ENCODE data around the gene DTYMK.
"Not testable (repeated sequence)": the region's sequence is repeated elsewhere in the genome, so short reads cannot be mapped to it uniquely, and the experiment has no call there.

The DTYMK gene

DNA sequence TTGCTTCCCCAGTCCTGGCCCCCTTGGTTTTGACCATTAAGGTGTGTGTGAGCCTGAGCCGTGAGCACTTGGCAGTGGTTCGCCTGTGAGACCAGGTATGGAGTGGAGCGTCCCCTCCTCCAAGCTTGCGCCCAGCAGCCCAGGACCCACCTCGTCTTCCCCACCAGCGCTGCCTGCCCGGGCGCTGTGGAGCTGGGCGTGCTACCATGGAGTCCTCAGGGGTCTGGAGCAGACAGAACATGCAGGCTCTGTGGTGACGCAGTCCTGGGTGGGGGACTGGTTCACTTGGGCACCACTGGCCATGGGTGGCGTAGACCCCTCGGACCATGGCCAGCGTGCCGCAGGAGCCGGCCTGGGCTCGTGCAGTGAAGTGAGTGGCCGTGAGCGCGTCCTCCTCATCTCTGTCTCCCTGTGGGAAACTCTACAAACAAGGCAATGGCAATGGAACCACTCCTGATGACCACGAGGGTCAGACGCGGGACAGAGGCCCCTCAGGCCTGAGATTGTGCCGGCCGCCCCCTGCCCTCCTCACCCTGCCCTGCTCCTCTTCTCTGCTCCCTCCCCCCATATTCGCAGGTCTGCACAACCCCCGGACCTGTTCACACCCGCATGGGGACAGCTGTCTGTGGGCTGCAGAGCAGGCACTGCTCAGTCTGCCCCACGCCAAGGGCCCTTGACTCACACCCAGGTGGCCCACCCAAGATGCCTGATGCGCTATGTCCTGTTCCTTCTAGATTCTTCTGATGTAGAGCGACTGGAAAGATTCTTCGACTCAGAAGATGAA, 15.0 kb downstream of the DTYMK start:
- DNase-seq, result no peak

DNA sequence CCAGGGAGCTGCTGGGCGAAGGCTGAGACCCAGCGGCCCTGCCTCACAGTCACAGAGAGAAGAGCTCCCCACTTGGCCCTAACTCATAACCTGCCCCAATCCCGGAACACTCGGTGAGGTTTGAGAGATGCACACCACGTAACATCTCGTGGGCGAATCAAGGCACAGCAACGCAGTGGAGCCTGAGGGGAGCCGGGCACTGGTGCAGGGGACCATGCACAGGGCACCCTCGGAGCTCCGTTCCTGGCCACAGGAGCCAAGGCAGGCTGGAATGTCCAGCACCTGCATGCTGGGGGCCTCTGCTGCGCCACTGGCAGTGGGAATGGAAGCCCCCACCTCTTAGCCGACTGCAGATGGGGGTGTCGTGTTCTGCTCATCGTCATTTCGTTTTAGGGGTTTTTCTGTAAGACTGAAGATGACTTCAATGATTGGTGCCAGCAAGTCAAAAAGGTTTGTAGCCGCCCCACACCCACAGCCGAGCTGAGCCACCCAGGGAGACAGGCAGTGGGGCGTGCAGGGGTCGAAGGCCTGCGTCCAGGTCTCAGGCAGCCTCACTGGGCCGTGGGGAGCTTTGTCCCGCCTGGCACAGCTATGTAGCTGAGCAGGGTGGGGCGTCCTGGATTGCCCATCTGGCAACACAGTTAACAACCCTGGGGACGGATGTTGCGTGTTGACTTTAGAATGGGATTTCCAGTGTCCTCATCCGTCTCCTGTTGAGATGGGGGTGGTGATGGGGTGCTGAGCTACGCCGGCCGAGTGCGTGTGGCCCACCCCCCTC, 16.1 kb downstream of the DTYMK start:
- no peak for DNase-seq

DNA sequence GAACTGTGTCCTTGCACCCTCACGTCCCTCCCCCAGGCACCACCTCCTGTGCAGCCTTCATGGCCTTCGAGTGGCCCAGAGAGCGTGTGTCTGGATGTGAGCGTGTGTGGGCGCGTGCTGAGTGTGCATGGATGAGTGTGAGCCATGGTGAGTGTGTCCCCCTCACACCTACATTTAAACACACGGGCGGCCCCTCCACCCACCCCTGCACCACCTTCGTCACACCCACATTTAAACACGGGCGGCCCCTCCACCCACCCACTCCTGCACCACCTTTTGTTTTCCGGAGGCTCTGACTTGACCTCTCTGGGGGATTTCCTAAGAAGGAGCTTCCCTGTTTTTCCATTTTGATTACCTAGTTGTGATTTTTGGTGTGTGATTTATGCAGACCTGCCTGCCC, 17.8 kb downstream of the DTYMK start:
- DNase-seq, result no peak

- DNase-seq, result no peak
Observed at GRCh38 chr2:241668354-241668753, 18.3 kb downstream of the DTYMK start.

DNA sequence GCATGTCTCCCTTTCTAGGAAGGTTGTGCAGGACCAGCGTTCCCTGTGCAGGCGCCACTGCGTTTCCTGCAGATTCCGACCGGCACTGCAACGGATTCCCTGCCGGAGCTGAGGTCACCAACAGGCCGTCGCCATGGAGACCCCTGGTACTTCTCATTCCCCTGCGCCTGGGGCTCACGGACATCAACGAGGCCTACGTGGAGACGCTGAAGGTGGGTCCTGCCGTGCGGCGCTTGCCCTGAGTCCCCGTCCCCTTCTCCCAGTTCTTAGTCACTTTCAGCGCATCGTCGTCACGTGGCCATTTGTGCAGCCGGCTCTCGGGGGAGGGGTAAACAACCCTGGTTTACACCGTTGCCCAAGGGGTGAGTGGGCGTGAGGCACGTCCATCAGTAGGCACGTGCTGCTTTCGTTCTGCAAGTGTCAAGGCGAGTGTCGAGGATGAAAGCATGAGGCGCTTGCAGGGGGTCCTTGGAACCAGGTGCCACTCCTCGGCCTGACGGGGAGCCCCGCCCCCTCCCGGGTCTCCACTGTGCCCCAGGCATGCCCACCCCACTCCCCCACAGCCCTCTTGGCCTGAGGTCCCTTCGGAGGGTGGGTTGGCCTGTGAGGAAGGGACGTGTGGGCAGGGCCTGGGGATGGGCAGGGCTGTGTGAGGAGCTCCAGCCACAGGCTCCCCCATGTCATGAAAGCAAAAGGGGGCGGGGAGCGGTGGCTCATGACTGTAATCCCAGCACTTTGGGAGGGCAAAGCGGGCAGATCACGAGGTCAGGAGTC, 19.8 kb downstream of the DTYMK start:
- no peak for DNase-seq

GRCh38 chr2:241665731-241666440, 20.7 kb downstream of the DTYMK start:
- DNase-seq, result no peak

- DNase-seq, result not testable (repeated sequence)
Observed at GRCh38 chr2:241662731-241663130, 23.9 kb downstream of the DTYMK start.

DNA sequence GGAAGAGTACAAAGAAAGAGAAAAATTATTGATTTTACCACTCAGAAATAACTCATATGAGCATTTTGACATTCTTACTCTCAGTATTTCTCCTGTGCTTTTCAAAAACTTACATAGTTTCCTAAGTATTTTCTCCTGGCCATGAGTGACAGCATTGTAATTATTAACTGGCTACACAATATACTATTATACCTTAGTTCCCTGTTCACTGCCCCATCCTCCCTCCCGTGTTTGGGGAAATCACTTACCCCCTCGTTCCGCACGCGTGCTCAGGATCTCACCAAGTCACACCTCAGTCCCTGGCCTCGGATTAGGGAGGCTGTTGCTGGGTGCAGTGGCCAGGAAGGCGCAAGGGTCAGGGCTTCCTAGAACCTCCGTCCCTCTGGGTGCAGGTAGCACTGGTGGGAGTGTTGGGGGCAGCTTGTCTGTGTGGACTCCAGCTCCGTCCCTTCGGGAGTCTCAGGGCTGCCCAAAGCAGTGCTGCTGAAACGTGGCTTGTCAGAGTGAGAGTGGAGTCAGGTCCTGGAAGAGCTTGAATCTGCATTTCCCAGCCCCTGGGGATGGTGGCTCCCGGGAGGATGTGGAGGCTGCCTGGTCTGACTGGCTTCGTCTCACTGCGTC, 25.9 kb downstream of the DTYMK start:
- DNase-seq, result no peak

- DNase-seq, result no peak
Observed at GRCh38 chr2:241659150-241659739, 27.4 kb downstream of the DTYMK start.

DNA sequence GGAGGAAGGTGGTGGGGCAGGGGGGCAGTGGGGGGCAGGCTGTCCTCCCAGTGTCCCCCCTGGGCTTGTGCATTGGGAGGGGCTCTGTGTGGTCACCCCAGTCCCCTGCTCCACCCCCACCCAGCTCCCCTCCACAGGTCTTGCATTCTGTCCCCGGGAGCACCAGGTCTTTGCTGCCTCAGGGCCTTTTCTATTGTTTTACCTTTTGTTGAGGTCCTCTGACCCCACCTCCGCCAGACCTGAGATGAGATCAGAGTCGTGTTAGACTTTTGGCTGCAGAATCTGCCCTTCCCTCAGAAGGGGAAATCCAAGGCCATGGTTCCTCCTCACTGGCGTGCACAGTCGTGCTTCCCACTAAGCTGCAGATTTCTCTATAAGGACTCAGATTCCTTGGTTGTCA, 28.3 kb downstream of the DTYMK start:
- DNase-seq, result no peak

DNA sequence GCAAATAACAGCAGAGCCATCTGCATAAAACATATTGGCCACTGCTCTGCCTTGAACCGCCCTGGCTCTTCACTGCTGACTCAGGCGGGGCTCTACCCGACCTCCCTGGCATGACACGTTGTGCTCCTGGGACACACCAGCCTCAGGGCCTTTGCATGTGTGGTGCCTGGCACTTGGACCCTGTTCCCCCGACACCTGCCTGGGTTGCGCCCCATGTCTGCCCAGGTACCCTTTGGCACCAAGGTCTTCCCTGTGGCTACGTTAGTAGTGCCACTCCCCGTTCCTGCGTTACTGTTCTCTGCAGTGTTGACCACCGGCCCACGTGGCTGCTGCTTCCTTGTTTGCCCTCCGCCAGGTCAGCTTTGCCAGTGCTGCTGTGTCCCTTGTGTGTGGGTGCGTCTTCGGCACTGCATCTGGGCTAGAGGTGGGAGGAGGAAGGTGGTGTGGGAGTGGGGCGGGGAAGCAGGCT, 28.8 kb downstream of the DTYMK start:
- no peak for DNase-seq

- DNase-seq, result no peak
Observed at GRCh38 chr2:241656190-241656741, 30.3 kb downstream of the DTYMK start.

GRCh38 chr2:241655516-241656189, 31.0 kb downstream of the DTYMK start:
- DNase-seq, result no peak

GRCh38 chr2:241654551-241654950, 32.1 kb downstream of the DTYMK start:
- DNase-seq, result no peak

DNA sequence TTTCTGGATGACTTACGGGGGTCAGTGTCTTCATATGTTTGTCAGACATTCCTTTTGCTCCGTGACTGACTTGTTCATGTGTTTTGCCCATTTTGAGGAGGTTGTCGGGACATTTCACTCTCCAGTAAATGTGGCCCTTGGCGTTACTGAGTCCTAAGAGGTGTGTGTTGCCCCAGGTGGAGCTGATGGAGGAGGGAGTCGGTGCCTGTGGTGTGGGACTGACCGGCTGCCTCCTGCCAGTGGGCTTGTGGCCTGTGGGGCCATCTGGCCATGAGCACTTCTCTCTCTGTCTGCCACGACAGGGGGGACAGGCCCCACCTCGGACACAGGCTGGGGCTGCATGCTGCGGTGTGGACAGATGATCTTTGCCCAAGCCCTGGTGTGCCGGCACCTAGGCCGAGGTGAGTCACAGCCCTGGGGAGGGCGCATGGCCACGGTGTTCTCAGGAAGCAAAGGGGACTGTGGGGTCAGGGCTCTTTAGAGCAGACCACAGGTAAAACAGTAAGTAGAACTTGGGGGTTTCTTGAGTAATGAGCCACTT, 33.3 kb downstream of the DTYMK start:
- DNase-seq, result no peak

GRCh38 chr2:241652722-241653121, 33.9 kb downstream of the DTYMK start:
- no peak for DNase-seq

DNA sequence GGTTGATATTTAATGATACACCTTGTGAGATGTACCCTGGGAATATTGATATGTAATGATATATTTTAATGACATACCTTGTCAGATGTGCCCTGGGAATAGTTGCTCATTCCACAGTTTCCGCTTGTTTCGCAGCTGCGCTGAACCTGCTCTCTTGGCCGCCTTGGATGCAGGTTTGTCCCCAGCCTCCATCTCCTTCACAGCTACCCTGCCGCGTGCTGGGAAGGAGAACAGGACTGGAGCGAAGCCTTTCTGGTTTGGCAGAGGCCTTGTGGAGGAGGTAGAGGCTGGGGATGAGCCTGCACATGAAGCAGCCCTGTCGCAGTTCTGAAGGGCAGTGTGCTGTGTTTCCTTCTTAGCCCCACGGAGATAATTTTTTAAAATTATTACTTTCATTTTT, 34.5 kb downstream of the DTYMK start:
- DNase-seq, result no peak

GRCh38 chr2:241649927-241650326, 36.7 kb downstream of the DTYMK start:
- no peak for DNase-seq

GRCh38 chr2:241649404-241649803, 37.2 kb downstream of the DTYMK start:
- no peak for DNase-seq

- no peak for DNase-seq
Observed at GRCh38 chr2:241648453-241648852, 38.2 kb downstream of the DTYMK start.
